ENCODE measurements around the gene AK9. TPM values are rescaled to one million over a fixed set of nuclear protein-coding genes. Genes with fewer than 3 reads are reported as not detected.
A peak's percentile ranks its signal among the peaks of the same experiment; 100 is the strongest.

AK9 gene
- total RNA-seq, 1 donor from 2014 or later: 4.8 TPM

GRCh38 chr6:109485266-109485935, 205.6 kb downstream of the AK9 start:
- peaks cover 19% of the 10 kb centered on the region for H3K27me3 Mint-ChIP-seq (ENCODE audit: low read depth)
- H3K9me3 Mint-ChIP-seq: no peaks in the 10 kb centered on the region
- peaks cover 21% of the 10 kb centered on the region for H3K4me1 Mint-ChIP-seq
- peaks cover 12% of the 10 kb centered on the region for H3K36me3 Mint-ChIP-seq (ENCODE audit: low read depth)
- peak overlapping the region; percentile 5 for H3K27ac Mint-ChIP-seq (ENCODE audit: unreplicated experiment)
- TF ChIP-seq CTCF (conservative IDR thresholded peaks at IDR 0.05): no peak
- H3K4me3 Mint-ChIP-seq: no peak overlapping the region
- no peak for DNase-seq (ENCODE audit: low read depth, low spot score)

GRCh38 chr6:109484122-109484521, 206.9 kb downstream of the AK9 start:
- no peak for DNase-seq (ENCODE audit: low read depth, low spot score)
- Mint-ChIP-seq H3K27ac (ENCODE audit: unreplicated experiment) (no peak overlapping the region), H3K4me1 (peaks cover 27% of the 10 kb centered on the region), H3K36me3 (ENCODE audit: low read depth) (peaks cover 17% of the 10 kb centered on the region), H3K4me3 (peak overlapping the region; percentile 84), H3K27me3 (ENCODE audit: low read depth) (peaks cover 19% of the 10 kb centered on the region), H3K9me3 (no peaks in the 10 kb centered on the region)
- no peak for TF ChIP-seq CTCF (conservative IDR thresholded peaks at IDR 0.05)

- peaks cover 32% of the 10 kb centered on the region for H3K4me1 Mint-ChIP-seq
- H3K27ac Mint-ChIP-seq (ENCODE audit: unreplicated experiment): no peak overlapping the region
- no peak for DNase-seq (ENCODE audit: low read depth, low spot score)
- peaks cover 19% of the 10 kb centered on the region for H3K27me3 Mint-ChIP-seq (ENCODE audit: low read depth)
- peak overlapping the region; percentile 84 for H3K4me3 Mint-ChIP-seq
- peaks cover 18% of the 10 kb centered on the region for H3K36me3 Mint-ChIP-seq (ENCODE audit: low read depth)
- no peak for TF ChIP-seq CTCF (conservative IDR thresholded peaks at IDR 0.05)
- H3K9me3 Mint-ChIP-seq: no peaks in the 10 kb centered on the region
Observed at GRCh38 chr6:109483735-109484057, 207.3 kb downstream of the AK9 start.

GRCh38 chr6:109482905-109483734, 207.9 kb downstream of the AK9 start, which contains the start of gene ZBTB24:
Gene ZBTB24 (minus strand): TSS chr6:109483219. CDS start chr6:109482026, 1,193 bp downstream.
- H3K27ac Mint-ChIP-seq (ENCODE audit: unreplicated experiment): no peak within 1 kb of the TSS
- H3K4me1 Mint-ChIP-seq: peaks cover 37% of the 10 kb centered on the region
- peak; percentile 73 for DNase-seq (ENCODE audit: low read depth, low spot score)

GRCh38 chr6:109480993-109481480, 210.0 kb downstream of the AK9 start:
- no peak for DNase-seq (ENCODE audit: low read depth, low spot score)
- Mint-ChIP-seq H3K4me1 (peaks cover 41% of the 10 kb centered on the region), H3K27ac (ENCODE audit: unreplicated experiment) (no peak overlapping the region)

More at GRCh38 chr6:109482905-109483734, 207.9 kb downstream of the AK9 start, which contains the start of gene ZBTB24:
- Mint-ChIP-seq H3K27me3 (ENCODE audit: low read depth) (peaks cover 19% of the 10 kb centered on the region), H3K9me3 (no peaks in the 10 kb centered on the region), H3K36me3 (ENCODE audit: low read depth) (peaks cover 18% of the 10 kb centered on the region), H3K4me3 (peak within 1 kb of the TSS; percentile 97)
- TF ChIP-seq CTCF (conservative IDR thresholded peaks at IDR 0.05): no peak

More at GRCh38 chr6:109480993-109481480, 210.0 kb downstream of the AK9 start:
- peaks cover 21% of the 10 kb centered on the region for H3K36me3 Mint-ChIP-seq (ENCODE audit: low read depth)
- H3K4me3 Mint-ChIP-seq: peak overlapping the region; percentile 97
- peaks cover 13% of the 10 kb centered on the region for H3K27me3 Mint-ChIP-seq (ENCODE audit: low read depth)
- no peak for TF ChIP-seq CTCF (conservative IDR thresholded peaks at IDR 0.05)
- no peaks in the 10 kb centered on the region for H3K9me3 Mint-ChIP-seq

All from neural crest cell (in vitro differentiated cells).